GM18907 (cell line): ENCODE data around the gene LDLRAD4.
"Not testable (repeated sequence)": the region's sequence is repeated elsewhere in the genome, so short reads cannot be mapped to it uniquely, and the experiment has no call there.

Source experiments
- ATAC-seq: cut with Tn5 transposase; IDR thresholded peaks from one replicate; pipeline ENCODE4 v1.9.1; 2021; ENCODE audit warnings: mild to moderate bottlenecking, moderate library complexity; ENCODE audit not compliant: unreplicated experiment

The LDLRAD4 gene

DNA sequence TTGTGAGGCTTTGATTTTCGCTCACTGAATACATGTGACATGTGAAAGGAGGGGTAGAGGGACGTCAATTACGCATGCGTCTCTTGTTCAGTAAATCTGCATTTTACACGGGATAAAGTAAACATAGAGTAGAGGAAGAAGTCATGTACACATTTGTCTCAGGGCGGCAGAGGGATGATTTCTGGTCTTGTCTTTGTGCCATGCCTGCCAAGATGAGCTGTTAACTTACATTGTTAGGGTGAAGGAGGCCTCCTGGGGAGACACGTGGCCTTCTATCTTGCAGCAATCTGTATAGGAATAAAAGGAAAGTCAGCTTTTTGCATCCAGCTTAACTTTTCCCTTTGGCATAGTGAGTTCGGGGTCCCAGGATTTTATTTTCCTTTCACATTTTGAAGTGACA, 106.3 kb downstream of the LDLRAD4 start:
- ATAC-seq, result no peak

DNA sequence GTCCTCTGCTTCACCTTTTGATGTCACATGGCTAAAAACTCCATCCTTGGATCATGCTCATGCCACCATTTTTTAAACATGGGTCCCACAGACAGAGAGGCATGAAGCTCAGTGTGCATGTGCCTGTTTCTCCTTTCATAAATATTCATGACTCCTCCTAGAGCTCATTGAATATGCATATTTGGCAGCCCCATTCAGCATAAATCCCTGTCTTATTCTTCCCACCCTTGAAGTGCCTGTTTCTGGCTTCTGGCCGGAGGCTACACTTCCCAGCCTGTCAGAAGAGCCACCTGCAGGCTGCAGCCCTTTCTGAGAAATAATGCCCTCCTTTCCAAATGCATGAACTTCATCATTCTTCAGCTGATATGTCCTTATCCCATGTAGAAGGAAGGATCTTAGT, 109.7 kb downstream of the LDLRAD4 start:
- no peak for ATAC-seq

DNA sequence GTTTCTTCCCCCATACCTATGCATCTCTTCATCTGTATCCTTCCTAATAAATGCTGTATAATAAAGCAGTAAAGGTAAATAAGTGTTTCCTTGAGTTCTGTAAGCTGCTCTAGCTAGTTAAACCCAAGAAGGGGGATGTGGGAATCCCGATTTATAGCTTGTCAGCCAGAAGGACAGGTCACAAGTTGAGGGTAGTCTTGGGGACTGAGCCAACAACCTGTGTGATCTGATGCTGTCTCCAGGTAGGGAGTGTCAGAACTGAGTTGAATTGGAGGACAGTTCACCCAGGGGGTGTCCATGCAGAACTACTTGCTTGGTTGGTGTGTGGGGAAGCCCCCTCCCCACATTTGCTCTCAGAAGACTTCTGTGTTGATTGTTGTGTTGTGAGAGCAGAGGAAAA, 112.4 kb downstream of the LDLRAD4 start:
- ATAC-seq, result no peak

DNA sequence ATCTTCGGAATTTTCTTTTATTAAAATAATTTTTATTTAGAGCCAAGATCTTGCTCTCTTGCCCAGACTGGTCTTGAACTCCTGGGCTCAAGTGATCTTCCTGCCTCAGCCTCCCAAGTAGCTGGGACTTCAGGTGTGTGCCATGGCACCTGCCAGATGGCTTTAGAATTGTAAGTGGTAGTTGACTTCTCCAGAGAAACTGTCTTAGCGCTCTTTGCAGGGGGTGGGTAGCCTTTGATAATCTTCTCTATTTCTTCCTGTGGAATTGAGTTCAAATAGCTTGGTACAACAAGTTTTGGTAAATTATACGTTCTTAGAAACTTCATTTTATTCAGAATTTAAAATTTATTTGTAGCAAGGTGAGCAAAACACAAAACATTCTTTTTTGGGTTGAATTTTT, 113.3 kb downstream of the LDLRAD4 start:
- ATAC-seq, result no peak

DNA sequence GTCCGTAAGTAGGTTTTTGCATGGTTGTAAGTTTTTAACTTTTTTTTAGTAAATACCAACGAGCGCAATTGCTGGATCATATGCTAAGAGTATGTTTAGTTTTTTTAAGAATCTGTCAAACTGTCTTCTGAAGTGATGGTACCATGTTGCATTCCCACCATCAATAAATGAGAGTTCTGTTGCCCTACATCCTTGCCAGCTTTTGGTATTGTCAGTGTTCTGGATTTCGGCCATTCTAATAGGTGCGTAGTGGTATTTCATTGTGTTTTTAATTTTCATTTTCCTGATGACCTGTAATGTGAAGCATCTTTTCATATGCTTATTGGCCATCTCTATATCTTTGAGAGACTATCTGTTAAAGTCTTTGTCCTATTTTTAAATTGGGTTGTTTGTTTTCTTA, 114.3 kb downstream of the LDLRAD4 start:
- ATAC-seq, result no peak

DNA sequence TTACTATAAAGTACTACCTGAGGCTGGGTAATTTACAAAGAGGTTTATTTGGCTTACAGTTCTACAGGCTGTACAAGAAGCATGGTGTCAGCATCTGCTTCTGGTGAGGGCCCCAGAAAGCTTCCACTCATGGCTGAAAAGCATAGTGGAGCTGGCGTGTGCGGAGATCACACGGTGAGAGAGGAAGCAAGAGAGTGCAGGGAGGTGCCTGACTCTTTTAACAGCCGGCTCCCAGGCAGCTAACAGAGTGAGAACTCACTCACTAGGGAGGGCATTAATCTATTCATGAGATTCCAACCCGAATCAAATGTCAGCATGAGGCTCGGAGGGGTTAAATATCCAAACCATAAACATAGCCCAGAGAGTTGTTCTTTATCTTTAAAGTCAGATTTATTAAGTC, 117.3 kb downstream of the LDLRAD4 start:
- no peak for ATAC-seq

DNA sequence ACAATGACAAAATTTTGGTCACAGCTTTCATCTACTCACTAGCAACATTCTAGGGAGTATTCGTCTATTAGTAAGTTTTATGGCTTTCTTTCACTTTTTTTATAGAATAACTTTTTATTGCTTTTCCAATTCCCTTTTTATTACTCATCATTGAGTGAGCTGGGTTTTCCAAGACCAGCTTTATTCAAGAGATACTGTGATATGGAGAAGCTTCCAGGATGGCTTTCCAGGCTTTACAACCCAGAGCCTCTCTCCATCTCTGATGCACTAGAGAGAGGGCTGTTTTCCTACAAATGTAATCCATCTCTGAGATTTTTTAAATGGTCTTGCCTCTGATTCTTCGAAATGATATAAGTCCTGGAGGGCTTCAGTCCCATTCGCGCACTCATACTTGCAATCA, 118.3 kb downstream of the LDLRAD4 start:
- no peak for ATAC-seq

DNA sequence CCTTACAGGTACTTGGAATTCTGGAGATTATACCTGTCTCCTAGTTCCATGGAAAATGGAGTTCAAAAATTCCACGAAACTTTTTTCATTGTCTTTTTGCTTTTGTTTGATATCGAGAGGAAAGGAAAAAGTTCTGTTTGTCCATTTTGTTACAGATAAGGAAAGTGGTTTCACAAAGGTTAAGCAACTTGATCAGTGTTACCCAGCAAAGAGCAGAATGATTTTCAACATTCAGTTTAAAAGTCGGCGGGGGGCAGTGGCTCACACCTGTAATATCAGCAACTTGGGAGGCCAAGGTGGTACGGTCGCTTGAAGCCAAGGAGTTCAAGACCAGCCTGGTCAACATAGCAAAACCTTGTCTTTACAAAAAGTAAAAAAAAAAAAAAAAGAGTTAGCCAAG, 118.8 kb downstream of the LDLRAD4 start:
- ATAC-seq, result no peak

DNA sequence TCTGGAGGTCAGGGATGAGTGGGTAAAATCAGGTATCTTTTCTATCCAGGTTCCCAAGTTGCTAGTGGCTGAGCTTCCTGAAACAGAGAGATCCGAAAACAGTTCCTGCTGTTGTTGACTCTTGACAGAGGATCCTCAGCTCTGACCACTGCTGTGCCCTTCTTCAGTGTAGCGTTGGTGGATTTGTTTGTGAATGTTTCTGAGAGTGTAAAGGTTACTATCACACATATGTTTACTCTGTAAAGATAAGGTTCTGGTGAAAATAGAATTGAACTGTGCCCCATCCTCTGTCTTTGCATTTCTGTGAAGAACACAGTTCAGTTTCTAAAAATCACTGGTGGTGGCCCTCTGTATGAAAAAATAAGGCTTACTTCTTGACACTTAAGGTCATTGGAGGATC, 119.8 kb downstream of the LDLRAD4 start:
- no peak for ATAC-seq

DNA sequence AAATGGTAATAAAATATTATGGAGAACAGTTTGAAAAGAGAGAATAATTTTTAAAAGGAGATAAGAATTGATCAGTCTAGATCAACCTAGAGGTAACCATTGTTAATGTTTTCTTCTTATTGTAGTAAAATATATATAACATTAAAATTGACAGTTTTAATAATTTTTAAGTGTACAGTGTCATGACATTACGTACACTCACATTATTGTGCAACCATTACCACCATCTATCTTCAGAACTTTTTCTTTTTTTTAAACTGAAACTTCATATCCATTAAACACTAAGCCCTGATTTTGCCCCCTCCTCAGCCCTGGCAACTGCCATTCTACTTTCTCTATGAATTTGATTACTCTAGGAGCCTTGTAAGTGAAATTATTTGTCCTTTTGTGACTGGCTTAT, 121.1 kb downstream of the LDLRAD4 start:
- ATAC-seq, result no peak

DNA sequence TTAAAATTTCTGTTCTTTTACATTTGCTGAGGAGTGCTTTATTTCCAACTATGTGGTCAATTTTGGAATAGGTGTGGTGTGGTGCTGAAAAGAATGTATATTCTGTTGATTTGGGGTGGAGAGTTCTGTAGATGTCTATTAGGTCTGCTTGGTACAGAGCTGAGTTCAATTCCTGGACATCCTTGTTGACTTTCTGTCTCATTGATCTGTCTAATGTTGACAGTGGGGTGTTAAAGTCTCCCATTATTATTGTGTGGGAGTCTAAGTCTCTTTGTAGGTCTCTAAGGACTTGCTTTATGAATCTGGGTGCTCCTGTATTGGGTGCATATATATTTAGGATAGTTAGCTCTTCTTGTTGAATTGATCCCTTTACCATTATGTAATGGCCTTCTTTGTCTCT, 127.9 kb downstream of the LDLRAD4 start:
- not testable (repeated sequence) for ATAC-seq

DNA sequence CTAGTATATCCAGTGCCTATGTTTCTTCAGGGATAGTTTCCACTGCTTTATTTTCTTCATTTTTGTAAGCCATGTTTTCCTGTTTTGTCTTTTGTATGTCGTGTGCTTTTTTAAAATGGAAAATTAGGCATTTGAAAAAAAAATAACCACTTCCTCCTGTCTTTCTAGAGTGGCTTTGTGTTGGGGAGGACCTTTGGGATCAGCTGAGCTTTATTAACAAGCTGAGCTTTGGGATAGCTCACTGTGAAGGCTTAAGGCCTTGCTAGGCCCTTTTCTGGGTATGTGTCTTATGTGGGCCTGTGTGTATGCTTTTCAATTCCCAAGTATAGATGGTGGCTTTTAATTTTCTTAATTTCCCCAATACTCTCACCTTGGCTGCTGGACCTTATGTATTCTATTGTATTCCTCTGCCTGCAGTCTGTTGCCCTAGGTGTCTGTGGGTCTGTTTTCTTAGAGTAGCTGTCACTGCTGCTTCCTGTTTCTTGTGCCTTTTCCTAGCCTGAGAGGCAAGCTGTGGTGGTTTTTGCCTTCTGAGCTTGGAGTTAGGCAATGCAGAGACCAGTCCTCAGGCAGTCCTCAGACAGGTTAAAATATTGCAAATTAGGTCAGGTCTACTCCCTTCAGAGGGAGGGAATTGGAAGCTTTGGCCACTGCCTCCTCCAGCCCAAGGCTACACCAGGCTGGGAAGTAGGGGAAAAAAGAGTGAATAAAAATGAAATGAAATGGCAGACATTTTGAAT, 134.7 kb downstream of the LDLRAD4 start:
- no peak for ATAC-seq

DNA sequence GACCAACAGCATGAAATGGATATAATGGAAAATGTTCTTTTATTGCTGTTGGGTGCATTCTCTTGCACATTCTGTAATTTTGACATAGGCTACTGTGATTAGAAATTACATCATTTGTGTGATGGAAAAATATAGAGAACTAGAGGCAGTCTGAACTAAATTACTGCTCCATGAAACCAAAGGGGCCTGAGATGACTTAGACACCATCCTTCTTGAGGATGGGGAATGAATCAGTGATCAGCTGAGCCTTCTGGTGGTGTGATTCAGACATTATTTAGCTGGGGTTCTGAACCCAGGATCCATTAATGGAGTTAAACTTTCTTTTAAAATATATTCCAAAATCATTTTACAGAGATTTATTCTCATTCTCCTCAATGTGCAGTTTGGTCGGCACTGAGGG, 135.8 kb downstream of the LDLRAD4 start:
- no peak for ATAC-seq

DNA sequence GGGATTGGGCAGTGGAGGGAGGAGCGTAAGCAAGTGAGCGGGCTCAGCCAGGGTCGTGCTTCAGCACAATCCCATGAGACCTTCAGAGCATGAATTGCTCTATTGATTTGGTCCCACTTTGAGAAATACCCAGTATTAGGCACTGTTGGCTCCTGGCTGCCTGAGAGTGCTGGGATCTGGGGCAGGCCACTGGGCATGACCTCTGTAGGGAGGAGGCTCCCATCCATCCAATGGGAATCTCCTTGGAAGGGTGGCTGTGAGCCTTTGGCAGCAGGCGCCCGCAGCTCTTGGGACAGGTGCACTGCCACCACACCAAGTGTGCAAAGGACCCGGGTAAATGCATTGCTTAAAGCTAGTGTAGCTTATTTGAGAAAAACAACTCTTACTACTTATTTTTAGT, 137.5 kb downstream of the LDLRAD4 start:
- no peak for ATAC-seq

DNA sequence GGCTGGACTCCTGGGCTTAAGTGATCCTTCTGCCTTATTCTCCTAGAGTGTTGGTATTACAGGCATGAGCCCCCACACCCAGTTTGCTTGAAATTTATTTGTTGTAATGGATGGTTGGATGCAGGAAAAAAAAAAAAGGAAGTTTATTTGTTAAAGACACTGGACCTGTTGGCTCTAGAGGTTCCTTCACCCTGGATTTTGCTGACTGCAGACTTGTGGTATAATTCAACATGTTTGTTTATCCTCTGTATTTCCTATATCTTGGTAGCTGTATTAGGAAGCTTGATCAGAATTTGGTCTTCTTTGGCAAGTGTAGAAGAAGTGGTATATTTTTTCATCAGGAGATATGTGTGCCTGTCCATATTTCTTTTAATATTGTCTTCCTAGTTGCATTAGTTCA, 138.7 kb downstream of the LDLRAD4 start:
- ATAC-seq, result no peak

DNA sequence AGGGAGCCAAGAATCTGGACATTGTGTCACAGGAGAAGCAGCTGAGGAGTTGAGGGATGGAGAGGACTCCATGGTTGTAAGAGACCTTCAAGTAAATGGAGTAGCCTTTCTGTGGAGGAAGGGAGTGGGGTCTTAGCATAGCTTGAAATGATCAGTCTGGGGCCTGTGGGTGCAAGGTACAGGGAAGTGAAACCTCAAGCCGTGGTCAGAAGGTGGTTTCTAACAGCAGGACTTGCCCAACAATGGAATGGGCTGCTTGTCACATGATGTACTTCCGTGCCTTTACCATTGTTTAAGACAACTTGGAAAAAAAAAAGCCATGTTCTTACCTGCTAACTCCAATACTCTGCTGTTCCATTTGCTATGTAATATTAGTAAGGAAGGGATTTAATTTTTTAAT, 140.7 kb downstream of the LDLRAD4 start:
- ATAC-seq, result no peak

DNA sequence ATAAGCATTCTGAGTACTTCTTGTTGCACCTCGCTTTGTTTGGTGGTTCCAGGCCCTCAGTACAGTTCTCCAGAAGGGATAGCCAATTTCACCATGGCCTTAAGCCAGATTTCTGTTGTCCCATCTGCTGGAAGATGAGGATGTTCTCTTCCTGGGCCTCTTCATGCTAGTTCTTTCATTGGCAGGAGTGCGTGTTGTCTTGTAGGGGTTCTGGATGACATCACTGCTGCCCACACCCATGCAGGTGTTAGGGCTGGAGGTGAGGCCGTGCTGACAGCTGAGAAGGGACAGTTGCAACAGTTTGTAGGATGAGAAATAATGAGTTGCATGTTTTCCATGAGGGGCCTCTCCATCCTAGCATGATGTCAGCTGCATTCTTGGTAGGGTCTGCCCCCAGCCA, 142.9 kb downstream of the LDLRAD4 start:
- ATAC-seq, result no peak

DNA sequence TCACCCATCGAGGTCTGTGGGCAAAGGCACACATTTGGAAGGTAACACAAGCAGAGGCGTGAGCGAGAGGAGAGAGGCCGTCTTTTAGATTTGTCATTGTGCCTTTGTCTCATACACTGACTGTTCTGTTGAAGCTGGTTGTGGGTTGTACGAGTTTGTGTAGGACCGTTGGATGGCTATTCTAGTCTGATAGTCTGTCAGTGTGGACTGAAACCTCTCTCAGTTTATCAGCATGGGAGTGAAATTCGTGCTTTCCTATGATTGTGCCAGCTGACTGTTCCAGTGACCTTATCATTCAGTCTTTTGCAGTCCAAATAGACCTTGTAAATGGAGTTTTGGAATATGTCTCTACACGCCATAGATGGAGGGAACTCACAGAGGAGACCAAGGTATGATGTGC, 143.5 kb downstream of the LDLRAD4 start:
- ATAC-seq, result no peak

DNA sequence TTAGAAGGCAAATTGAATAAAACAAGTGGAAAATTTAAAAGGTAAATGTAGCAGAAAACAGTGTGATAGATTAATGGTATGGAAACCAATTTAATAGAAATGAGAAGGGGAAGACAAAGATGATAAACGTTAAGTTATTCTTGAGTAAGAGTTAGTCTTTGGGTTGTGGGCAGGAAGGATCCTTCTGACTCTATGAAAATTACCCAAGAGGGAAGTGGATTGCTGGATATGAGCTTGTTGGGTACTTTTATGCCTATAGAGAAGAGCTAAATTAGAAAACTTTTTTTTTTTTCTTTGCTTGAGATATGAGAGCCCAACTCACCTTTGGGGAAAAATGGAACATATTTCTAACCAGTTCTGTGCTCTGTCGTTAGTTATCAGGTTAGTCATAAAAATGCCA, 144.0 kb downstream of the LDLRAD4 start:
- ATAC-seq, result no peak

DNA sequence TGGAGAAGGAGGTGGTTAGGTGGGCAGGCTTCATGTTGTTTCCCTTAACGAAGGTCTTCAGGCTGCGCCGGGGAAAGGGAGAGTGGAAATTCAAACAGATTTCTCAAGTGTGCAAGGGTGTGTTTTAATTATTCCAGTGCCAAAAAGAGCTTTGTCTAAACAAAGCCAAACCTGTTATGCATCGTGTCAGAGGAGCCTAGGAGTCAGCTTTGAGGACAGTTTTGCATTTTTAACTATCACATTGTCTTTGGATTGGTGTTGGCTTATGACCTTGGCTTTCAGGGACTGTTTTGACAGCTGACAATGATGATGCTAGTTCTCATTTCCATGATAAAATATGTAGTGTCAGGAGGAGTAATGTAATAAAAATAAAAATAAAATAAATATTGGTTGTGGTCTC, 144.8 kb downstream of the LDLRAD4 start:
- no peak for ATAC-seq

DNA sequence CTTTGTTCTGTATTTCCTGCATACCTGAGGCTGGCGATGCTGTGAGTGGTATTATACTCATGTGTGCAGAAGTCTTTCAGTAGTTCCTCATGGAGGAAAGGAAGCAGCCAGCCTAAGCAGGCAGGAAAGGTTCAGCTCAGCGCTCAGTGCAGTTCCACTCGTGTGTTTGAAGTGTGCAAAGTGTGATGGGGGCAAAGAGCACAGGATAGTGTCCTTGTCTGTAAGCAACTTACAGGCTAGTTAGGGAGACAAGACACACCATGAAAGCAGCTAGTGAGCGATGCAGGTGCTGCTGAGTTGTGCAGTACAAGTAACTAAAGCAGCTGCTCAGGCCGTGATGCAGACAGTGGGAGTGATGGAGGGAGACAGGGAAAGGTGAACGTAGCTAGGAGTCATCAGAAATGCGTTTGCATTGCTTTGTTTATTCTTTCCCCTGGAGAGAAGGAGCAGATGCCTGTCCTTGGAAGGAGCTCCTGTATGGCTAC, 146.2 kb downstream of the LDLRAD4 start:
- no peak for ATAC-seq

DNA sequence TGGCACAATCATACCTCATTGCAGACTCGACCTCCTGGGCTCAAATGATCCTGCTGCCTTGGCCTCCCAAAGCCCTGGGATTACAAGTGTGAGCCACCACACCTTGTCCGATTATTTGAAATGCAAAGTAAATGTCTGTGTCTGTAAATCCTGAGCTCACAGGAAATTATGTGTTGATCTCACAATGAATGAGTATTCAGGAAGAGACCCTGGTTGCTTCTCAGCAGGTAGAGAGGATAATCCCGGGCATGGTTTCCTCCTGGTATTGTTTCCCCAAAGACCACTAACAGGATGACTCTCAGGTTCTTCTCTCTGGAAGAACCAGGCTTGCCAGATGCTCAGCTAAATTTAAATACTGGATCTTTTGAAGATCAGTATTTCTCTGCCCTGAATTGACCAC, 147.6 kb downstream of the LDLRAD4 start:
- no peak for ATAC-seq

DNA sequence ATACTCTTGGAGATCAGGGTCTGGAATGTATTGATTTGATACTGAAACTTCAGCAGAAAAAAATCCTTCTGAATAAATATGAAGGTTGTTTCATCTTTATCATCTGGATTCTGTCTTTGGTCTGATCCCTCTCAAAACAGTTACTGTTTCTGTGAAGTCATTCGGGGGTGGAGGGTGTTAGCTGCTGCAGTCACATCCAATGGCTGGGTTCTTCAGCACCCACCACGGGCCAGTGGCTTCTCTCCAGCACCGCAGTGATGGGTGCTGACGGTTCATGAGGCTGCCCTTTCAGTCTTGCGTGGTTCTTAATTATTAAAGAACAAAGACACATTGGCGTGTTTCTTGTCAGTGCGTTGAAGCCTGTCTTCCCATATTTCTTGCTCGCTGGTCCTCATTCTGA, 148.0 kb downstream of the LDLRAD4 start:
- ATAC-seq, result no peak
